ENCODE data around the gene PLA2G4A.

DNA sequence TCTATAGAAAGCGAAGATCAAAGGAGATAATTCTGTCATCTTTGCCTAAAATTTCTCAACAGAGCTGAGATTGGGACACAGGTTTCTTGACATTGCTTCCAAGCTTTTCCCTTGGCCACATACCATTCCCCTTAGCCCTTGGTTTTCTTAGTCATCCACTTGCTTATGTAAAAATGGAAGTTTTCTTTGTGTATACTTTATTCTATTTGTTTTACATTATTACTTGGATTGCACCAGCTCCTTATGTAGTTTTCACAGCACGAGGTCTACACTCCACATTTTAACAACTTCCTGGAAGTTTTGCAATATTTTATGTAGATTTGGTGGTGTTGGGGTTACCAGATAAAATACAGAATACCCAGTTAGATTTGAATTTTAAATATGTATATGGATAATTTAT lies 129.8 kb downstream of the PLA2G4A start:
- TF ChIP-seq POLR2AphosphoS5 (IDR thresholded peaks at IDR 0.05; ENCODE audit: low read depth, low read length) (no peak), JUND (IDR thresholded peaks at IDR 0.05) (no peak), EZH2phosphoT487 (IDR thresholded peaks at IDR 0.05; ENCODE audit: borderline replicate concordance, low read depth) (no peak), FOXM1 (IDR thresholded peaks at IDR 0.05; ENCODE audit: low read depth) (no peak), MXI1 (IDR thresholded peaks at IDR 0.05; ENCODE audit: low read depth, low read length) (no peak), MAX (IDR thresholded peaks at IDR 0.05; ENCODE audit: low read depth) (no peak), RAD21 (IDR thresholded peaks at IDR 0.05; ENCODE audit: low read length) (no peak), EP300 (IDR thresholded peaks at IDR 0.05; ENCODE audit: borderline replicate concordance in 1 of 2, low read depth in 1 of 2, low read length in 1 of 2) (no peak), RFX5 (IDR thresholded peaks at IDR 0.05; ENCODE audit: low read length) (no peak), YY1 (IDR thresholded peaks at IDR 0.05; ENCODE audit: low read depth) (no peak)
- TF ChIP-seq, protein P1, sequence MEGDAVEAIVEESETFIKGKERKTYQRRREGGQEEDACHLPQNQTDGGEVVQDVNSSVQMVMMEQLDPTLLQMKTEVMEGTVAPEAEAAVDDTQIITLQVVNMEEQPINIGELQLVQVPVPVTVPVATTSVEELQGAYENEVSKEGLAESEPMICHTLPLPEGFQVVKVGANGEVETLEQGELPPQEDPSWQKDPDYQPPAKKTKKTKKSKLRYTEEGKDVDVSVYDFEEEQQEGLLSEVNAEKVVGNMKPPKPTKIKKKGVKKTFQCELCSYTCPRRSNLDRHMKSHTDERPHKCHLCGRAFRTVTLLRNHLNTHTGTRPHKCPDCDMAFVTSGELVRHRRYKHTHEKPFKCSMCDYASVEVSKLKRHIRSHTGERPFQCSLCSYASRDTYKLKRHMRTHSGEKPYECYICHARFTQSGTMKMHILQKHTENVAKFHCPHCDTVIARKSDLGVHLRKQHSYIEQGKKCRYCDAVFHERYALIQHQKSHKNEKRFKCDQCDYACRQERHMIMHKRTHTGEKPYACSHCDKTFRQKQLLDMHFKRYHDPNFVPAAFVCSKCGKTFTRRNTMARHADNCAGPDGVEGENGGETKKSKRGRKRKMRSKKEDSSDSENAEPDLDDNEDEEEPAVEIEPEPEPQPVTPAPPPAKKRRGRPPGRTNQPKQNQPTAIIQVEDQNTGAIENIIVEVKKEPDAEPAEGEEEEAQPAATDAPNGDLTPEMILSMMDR (IDR thresholded peaks at IDR 0.05) = no peak
- TF ChIP-seq, protein P2, sequence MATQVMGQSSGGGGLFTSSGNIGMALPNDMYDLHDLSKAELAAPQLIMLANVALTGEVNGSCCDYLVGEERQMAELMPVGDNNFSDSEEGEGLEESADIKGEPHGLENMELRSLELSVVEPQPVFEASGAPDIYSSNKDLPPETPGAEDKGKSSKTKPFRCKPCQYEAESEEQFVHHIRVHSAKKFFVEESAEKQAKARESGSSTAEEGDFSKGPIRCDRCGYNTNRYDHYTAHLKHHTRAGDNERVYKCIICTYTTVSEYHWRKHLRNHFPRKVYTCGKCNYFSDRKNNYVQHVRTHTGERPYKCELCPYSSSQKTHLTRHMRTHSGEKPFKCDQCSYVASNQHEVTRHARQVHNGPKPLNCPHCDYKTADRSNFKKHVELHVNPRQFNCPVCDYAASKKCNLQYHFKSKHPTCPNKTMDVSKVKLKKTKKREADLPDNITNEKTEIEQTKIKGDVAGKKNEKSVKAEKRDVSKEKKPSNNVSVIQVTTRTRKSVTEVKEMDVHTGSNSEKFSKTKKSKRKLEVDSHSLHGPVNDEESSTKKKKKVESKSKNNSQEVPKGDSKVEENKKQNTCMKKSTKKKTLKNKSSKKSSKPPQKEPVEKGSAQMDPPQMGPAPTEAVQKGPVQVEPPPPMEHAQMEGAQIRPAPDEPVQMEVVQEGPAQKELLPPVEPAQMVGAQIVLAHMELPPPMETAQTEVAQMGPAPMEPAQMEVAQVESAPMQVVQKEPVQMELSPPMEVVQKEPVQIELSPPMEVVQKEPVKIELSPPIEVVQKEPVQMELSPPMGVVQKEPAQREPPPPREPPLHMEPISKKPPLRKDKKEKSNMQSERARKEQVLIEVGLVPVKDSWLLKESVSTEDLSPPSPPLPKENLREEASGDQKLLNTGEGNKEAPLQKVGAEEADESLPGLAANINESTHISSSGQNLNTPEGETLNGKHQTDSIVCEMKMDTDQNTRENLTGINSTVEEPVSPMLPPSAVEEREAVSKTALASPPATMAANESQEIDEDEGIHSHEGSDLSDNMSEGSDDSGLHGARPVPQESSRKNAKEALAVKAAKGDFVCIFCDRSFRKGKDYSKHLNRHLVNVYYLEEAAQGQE (IDR thresholded peaks at IDR 0.05; ENCODE audit: low read depth, low read length) = no peak
- TF ChIP-seq, protein P3, sequence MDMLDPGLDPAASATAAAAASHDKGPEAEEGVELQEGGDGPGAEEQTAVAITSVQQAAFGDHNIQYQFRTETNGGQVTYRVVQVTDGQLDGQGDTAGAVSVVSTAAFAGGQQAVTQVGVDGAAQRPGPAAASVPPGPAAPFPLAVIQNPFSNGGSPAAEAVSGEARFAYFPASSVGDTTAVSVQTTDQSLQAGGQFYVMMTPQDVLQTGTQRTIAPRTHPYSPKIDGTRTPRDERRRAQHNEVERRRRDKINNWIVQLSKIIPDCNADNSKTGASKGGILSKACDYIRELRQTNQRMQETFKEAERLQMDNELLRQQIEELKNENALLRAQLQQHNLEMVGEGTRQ (IDR thresholded peaks at IDR 0.05; ENCODE audit: borderline replicate concordance, low read depth, low read length) = no peak
- TF ChIP-seq, protein P4, sequence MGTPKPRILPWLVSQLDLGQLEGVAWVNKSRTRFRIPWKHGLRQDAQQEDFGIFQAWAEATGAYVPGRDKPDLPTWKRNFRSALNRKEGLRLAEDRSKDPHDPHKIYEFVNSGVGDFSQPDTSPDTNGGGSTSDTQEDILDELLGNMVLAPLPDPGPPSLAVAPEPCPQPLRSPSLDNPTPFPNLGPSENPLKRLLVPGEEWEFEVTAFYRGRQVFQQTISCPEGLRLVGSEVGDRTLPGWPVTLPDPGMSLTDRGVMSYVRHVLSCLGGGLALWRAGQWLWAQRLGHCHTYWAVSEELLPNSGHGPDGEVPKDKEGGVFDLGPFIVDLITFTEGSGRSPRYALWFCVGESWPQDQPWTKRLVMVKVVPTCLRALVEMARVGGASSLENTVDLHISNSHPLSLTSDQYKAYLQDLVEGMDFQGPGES (IDR thresholded peaks at IDR 0.05; ENCODE audit: low read depth, low read length) = no peak
